ENCODE results near the gene FMNL1. TPM values are rescaled to one million over a fixed set of nuclear protein-coding genes. Genes with fewer than 3 reads are reported as not detected.

FMNL1 gene
- polyA plus RNA-seq, 1 experiment, result 1.1 TPM

DNA sequence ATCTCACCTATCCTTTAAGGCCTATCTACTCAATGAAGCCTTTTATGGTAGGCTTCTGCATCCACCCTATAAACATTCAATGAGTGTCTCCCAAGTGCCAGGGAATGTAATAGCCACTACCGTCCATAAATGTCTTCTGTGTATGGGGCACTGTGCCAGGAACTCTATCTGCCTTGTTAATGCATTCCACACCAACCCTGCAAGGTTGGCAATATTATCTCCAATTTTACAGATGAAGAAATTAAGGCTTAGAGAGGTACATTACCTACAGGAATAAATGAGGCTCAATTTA, 75.1 kb downstream of the FMNL1 start:
- DNase-seq (ENCODE audit: low read depth, low spot score), result no peak
- ChIA-PET CTCF (no interaction called here), POLR2A (no interaction called here)
- Histone ChIP-seq H3K27ac (ENCODE audit: low read depth, low read length) (no peak overlapping the region), H3K27me3 (ENCODE audit: control insufficient read depth, insufficient read depth, low read length) (no peaks in the 10 kb centered on the region), H3K4me3 (ENCODE audit: low read depth, low read length) (no peak overlapping the region), H3K9me3 (ENCODE audit: control insufficient read depth, insufficient read depth, low read length) (no peaks in the 10 kb centered on the region)
- TF ChIP-seq, protein P1, sequence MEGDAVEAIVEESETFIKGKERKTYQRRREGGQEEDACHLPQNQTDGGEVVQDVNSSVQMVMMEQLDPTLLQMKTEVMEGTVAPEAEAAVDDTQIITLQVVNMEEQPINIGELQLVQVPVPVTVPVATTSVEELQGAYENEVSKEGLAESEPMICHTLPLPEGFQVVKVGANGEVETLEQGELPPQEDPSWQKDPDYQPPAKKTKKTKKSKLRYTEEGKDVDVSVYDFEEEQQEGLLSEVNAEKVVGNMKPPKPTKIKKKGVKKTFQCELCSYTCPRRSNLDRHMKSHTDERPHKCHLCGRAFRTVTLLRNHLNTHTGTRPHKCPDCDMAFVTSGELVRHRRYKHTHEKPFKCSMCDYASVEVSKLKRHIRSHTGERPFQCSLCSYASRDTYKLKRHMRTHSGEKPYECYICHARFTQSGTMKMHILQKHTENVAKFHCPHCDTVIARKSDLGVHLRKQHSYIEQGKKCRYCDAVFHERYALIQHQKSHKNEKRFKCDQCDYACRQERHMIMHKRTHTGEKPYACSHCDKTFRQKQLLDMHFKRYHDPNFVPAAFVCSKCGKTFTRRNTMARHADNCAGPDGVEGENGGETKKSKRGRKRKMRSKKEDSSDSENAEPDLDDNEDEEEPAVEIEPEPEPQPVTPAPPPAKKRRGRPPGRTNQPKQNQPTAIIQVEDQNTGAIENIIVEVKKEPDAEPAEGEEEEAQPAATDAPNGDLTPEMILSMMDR (IDR thresholded peaks at IDR 0.05; ENCODE audit: low read depth, low read length), result no peak

Other genes starting within 250 kb of the FMNL1 start
- gene DCAKD, start 170.3 kb upstream of the FMNL1 start, polyA plus RNA-seq (2011; rRNA removed), result 21.8 and 29.1 TPM in 2 replicates
- 60.6 and 63.6 TPM in 2 replicates for gene NMT1, start 160.6 kb upstream of the FMNL1 start, polyA plus RNA-seq (2011; rRNA removed)
- 28.2 and 42.3 TPM in 2 replicates for gene PLCD3, start 89.4 kb upstream of the FMNL1 start, polyA plus RNA-seq (2011; rRNA removed)
- 4.0 and 4.7 TPM in 2 replicates for gene ACBD4, start 86.2 kb upstream of the FMNL1 start, polyA plus RNA-seq (2011; rRNA removed)
- gene HEXIM1, start 73.4 kb upstream of the FMNL1 start, polyA plus RNA-seq (2011; rRNA removed), result 12.4 and 13.2 TPM in 2 replicates
- 4.2 and 4.5 TPM in 2 replicates for gene HEXIM2, start 60.0 kb upstream of the FMNL1 start, polyA plus RNA-seq (2011; rRNA removed)
- not detected in 2 replicates for gene SPATA32, start 40.2 kb downstream of the FMNL1 start, polyA plus RNA-seq (2011; rRNA removed)
- gene MAP3K14, start 95.1 kb downstream of the FMNL1 start, polyA plus RNA-seq (2011; rRNA removed), result 4.9 and 6.6 TPM in 2 replicates
- gene ARHGAP27, start 211.0 kb downstream of the FMNL1 start, polyA plus RNA-seq (2011; rRNA removed), result 0.48 and 0.64 TPM in 2 replicates

All from AG04450 (cell line).